ENCODE measurements around the gene EPHB2.

GRCh38 chr1:22767852-22768251, 57.2 kb downstream of the EPHB2 start:
- TF ChIP-seq, protein P1, sequence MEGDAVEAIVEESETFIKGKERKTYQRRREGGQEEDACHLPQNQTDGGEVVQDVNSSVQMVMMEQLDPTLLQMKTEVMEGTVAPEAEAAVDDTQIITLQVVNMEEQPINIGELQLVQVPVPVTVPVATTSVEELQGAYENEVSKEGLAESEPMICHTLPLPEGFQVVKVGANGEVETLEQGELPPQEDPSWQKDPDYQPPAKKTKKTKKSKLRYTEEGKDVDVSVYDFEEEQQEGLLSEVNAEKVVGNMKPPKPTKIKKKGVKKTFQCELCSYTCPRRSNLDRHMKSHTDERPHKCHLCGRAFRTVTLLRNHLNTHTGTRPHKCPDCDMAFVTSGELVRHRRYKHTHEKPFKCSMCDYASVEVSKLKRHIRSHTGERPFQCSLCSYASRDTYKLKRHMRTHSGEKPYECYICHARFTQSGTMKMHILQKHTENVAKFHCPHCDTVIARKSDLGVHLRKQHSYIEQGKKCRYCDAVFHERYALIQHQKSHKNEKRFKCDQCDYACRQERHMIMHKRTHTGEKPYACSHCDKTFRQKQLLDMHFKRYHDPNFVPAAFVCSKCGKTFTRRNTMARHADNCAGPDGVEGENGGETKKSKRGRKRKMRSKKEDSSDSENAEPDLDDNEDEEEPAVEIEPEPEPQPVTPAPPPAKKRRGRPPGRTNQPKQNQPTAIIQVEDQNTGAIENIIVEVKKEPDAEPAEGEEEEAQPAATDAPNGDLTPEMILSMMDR (IDR thresholded peaks at IDR 0.05) = no peak
- no peak for TF ChIP-seq POLR2A (IDR thresholded peaks at IDR 0.05)
